Measurements from ENCODE around the gene CYFIP2.
A peak's percentile ranks its signal among the peaks of the same experiment; 100 is the strongest.

The CYFIP2 gene

DNA sequence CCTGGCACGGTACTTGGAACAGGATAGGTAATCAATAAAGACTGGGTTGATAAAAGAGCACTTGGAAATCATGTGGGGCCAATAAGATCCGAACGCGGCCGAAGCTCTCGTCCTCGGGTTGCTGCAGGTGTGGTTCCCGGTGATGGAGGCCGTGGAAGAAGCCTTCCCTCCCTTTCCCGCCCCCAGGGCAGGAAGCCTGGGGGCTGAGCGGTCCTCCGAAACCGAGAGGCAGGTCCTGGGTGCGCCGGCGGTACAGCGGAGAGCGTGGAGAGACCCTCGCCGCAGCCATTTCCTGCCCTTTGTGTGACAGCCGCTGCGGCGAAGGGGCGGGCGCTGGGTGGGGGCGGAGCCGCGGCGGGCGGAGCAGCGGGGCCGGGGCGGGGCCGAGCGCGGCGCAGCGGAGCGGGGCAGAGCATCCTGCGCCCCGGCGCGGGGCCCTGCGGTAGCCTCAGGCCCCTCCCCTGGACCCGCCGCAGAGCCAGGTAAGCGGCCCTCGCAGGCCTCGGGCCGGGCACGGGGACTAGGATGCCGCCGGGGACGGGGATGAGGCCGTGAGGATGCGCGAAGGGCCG is at the start of gene CYFIP2:
TSS of gene CYFIP2 (plus strand) at position 410 of the 572 bp plus-strand sequence. CDS start 19,239 bp downstream, outside the sequence.
- peak; percentile 94 for DNase-seq (ENCODE audit: low spot score)
- TF ChIP-seq, protein P1, sequence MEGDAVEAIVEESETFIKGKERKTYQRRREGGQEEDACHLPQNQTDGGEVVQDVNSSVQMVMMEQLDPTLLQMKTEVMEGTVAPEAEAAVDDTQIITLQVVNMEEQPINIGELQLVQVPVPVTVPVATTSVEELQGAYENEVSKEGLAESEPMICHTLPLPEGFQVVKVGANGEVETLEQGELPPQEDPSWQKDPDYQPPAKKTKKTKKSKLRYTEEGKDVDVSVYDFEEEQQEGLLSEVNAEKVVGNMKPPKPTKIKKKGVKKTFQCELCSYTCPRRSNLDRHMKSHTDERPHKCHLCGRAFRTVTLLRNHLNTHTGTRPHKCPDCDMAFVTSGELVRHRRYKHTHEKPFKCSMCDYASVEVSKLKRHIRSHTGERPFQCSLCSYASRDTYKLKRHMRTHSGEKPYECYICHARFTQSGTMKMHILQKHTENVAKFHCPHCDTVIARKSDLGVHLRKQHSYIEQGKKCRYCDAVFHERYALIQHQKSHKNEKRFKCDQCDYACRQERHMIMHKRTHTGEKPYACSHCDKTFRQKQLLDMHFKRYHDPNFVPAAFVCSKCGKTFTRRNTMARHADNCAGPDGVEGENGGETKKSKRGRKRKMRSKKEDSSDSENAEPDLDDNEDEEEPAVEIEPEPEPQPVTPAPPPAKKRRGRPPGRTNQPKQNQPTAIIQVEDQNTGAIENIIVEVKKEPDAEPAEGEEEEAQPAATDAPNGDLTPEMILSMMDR (IDR thresholded peaks at IDR 0.05; ENCODE audit: extremely low read depth, missing control alignments): no peak

DNA sequence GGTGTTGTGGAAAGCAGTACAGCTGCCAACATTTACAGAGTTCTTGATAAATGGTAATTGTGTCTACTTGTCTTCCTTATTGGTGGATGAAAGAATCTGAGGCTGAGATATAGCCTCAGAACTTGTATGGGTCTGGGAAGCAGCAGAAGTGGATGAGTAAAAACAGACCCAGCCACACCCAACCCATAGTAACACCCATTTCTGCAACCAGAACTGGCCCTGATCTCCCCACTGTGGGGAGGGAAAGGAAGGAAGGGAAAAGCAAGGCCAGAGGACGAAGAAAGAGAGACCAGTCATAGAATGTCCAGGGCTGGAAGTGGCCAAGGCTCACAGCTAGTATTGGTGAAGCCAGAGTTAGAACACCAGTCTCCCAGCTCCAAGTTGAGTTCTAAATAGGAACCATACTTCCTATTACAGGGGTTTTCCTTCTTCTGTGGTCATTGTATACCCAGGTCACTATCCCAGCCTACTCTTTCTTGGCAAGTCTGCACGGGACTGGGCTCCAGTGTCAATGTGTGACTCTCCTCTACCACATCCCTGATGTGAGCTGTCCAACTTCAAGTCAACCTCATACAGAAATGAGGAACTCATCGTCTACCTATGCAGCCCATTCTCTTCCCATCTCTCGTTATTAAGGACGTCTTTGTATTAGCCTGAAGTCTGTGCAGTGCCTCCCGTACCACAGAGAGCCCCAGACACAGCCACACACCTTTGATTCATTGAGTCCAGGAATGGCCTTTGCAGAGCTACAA is 49.4 kb upstream of the CYFIP2 start:
- TF ChIP-seq, protein P1 (IDR thresholded peaks at IDR 0.05; ENCODE audit: extremely low read depth, missing control alignments): no peak
- DNase-seq (ENCODE audit: low spot score): no peak

DNA sequence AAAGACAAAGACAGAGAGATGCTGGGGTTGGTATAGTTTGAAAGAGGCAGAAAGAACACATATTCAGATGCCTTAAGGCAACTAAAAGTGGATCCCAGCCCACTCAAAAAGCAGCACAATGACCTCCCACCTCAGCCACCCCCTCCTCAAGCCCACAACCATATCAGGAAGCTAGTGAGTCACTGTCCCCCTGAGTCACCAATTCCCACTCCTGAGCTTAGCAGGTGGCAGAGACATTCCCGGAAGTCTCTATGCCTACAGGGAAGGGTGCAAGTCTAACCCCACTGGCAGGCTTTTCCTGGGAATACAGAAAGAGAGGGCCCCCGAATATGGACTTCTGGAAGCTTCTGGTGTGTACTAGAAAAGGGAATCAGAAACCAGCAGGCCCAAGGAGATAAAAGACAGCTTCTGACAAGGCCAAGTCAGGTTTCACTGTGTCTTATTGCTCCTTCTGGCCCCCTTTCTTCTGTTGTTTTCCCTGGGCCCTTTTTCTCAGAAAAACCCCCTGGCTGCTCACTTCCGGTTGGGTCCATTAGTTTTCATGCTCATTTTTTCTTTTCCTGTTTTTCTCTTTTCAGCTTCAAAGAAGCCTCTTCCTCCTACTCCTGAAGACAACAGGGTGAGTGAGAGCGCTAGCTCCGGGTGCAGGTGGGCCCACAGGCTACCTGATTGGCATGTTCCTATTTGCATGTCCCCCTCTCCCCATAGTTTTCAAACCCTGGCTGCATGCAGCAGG is 48.5 kb upstream of the CYFIP2 start:
- no peak for DNase-seq (ENCODE audit: low spot score)
- TF ChIP-seq, protein P1 (IDR thresholded peaks at IDR 0.05; ENCODE audit: extremely low read depth, missing control alignments): no peak

DNA sequence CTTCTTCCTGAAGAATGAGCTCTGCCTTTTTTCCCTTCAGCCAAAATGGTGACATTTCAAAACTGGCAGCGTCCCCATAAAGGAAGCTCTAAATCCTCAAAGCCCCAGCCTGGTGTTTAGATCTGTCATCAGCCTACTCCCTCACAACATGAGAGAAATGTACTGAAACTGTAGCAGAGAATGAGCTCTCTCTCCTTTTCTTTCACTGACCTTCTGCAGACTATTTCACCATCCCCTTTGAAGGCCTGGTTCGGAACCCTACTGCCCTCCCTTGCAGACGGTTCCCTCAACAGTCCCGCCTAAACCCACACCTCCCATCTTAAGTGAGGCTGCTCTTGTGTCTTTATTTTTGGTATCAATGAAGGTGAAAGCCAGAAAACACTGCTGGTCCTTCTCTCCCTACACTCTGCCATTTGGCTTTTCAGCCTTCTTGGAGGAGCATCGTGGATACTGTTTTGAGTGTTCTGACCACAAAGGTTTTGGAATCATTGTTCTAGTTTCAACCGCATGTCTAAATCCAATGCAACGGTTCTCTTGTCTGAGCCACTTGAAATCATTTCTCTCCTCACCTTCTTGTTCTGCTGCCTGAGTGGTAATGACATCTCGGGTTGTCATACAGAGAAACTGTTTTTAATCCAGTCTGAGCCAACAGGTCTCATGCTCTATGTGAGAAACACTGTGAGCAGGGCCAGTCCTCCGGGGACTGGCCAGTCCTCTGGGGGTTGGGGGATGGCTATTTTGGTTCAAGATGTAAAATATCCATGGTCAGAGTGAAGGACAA is 46.2 kb upstream of the CYFIP2 start:
- TF ChIP-seq, protein P1 (IDR thresholded peaks at IDR 0.05; ENCODE audit: extremely low read depth, missing control alignments): no peak
- DNase-seq (ENCODE audit: low spot score): peak; percentile 23

DNA sequence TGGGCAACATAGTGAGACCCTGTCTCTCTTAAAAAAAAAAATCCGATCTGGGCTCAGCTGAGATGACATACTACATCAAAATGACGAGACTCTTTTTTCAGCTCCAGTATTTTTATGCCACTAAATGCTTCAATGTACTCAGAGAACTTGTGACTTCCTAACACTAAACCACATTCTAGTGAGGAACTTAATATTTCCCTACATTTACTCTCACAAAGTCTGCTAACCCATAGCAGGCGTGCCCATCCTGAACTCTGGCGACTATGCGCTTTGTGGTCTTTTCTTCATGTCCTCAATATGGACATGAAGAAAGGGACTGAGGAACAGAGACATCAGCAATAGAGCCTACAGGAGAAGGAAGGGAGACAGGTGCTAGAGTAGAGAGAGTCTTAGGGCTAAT is 44.0 kb upstream of the CYFIP2 start:
- no peak for DNase-seq (ENCODE audit: low spot score)
- TF ChIP-seq, protein P1 (IDR thresholded peaks at IDR 0.05; ENCODE audit: extremely low read depth, missing control alignments): no peak

DNA sequence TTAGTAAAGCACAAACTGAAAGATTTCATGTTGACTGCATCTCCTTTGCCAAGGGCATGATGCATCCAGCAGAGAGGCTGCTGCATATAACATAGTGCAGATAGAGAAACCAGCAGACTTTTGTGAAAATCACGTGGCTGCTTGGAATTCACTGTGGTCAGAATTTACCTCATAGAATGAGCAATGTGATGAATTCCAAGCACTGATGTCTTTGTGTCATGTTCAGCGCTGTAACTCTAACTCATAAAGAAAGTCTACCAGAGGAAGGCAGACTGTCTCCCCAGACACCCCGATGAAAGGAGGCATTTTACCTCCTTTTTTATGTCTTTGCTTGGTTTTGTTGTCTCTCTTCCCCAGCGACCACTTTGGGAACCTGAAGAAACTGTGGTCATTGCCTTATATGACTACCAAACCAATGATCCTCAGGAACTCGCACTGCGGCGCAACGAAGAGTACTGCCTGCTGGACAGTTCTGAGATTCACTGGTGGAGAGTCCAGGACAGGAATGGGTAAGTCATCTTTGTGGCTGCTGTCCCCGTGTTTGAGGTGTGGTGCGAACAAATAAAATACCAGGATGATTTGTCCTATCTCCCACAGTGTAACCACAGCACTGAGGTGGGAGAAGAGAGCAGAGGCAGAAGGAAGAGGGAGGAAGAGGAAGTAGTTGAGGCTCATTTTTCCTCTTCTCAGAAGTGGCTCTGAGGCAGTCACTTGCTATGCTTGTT is 43.3 kb upstream of the CYFIP2 start:
- no peak for DNase-seq (ENCODE audit: low spot score)
- TF ChIP-seq, protein P1 (IDR thresholded peaks at IDR 0.05; ENCODE audit: extremely low read depth, missing control alignments): no peak
